ENCODE measurements around the gene VAV1.

Gene VAV1

GRCh38 chr19:6790194-6791128 lies 18.0 kb downstream of the VAV1 start:
- TF ChIP-seq POLR2AphosphoS5 (IDR thresholded peaks at IDR 0.05; ENCODE audit: low read depth, low read length), result no peak
- TF ChIP-seq SIN3A (IDR thresholded peaks at IDR 0.05; ENCODE audit: borderline replicate concordance, insufficient read depth, low read length), result no peak
- TF ChIP-seq REST (IDR thresholded peaks at IDR 0.05; ENCODE audit: insufficient read depth in 1 of 2, low read depth in 2 of 2, low read length in 2 of 2), result no peak
- no peak for TF ChIP-seq FOXP2 (optimal IDR thresholded peaks at IDR 0.05; ENCODE audit: borderline replicate concordance, extremely low read depth, extremely low read length, insufficient read depth)
- no peak for TF ChIP-seq TAF1 (IDR thresholded peaks at IDR 0.05; ENCODE audit: borderline replicate concordance, insufficient read depth, low read length)

- TF ChIP-seq SIN3A (IDR thresholded peaks at IDR 0.05; ENCODE audit: borderline replicate concordance, insufficient read depth, low read length) (no peak), REST (IDR thresholded peaks at IDR 0.05; ENCODE audit: insufficient read depth in 1 of 2, low read depth in 2 of 2, low read length in 2 of 2) (no peak), FOXP2 (optimal IDR thresholded peaks at IDR 0.05; ENCODE audit: borderline replicate concordance, extremely low read depth, extremely low read length, insufficient read depth) (no peak), POLR2AphosphoS5 (IDR thresholded peaks at IDR 0.05; ENCODE audit: low read depth, low read length) (no peak), TAF1 (IDR thresholded peaks at IDR 0.05; ENCODE audit: borderline replicate concordance, insufficient read depth, low read length) (no peak)
Observed at GRCh38 chr19:6791237-6791636, 18.7 kb downstream of the VAV1 start.

- TF ChIP-seq FOXP2 (optimal IDR thresholded peaks at IDR 0.05; ENCODE audit: borderline replicate concordance, extremely low read depth, extremely low read length, insufficient read depth), result no peak
- TF ChIP-seq REST (IDR thresholded peaks at IDR 0.05; ENCODE audit: insufficient read depth in 1 of 2, low read depth in 2 of 2, low read length in 2 of 2), result no peak
- no peak for TF ChIP-seq POLR2AphosphoS5 (IDR thresholded peaks at IDR 0.05; ENCODE audit: low read depth, low read length)
- no peak for TF ChIP-seq TAF1 (IDR thresholded peaks at IDR 0.05; ENCODE audit: borderline replicate concordance, insufficient read depth, low read length)
- no peak for TF ChIP-seq SIN3A (IDR thresholded peaks at IDR 0.05; ENCODE audit: borderline replicate concordance, insufficient read depth, low read length)
Observed at GRCh38 chr19:6793411-6793810, 20.9 kb downstream of the VAV1 start.

- TF ChIP-seq REST (IDR thresholded peaks at IDR 0.05; ENCODE audit: insufficient read depth in 1 of 2, low read depth in 2 of 2, low read length in 2 of 2) (no peak), TAF1 (IDR thresholded peaks at IDR 0.05; ENCODE audit: borderline replicate concordance, insufficient read depth, low read length) (no peak), FOXP2 (optimal IDR thresholded peaks at IDR 0.05; ENCODE audit: borderline replicate concordance, extremely low read depth, extremely low read length, insufficient read depth) (no peak), SIN3A (IDR thresholded peaks at IDR 0.05; ENCODE audit: borderline replicate concordance, insufficient read depth, low read length) (no peak), POLR2AphosphoS5 (IDR thresholded peaks at IDR 0.05; ENCODE audit: low read depth, low read length) (no peak)
Observed at GRCh38 chr19:6793973-6794372, 21.5 kb downstream of the VAV1 start.
